OCI-LY3 (cell line): ENCODE measurements around the gene CNTNAP4.

Experiments
- CTCF ChIP-seq: fragments of 200-600, 300-600 bp; sonication (generic); IDR thresholded peaks from 2 replicates; pipeline ENCODE4 v1.5.1; 2014; ENCODE audit warnings: antibody characterized with exemption, low read length, low read depth
- EZH2phosphoT487 ChIP-seq: fragments of 200-600 bp; shearing (Covaris generic); IDR thresholded peaks from 2 replicates; pipeline ENCODE4 v1.6.1; 2018; ENCODE audit warnings: antibody characterized with exemption, mixed run types, low read depth

DNA sequence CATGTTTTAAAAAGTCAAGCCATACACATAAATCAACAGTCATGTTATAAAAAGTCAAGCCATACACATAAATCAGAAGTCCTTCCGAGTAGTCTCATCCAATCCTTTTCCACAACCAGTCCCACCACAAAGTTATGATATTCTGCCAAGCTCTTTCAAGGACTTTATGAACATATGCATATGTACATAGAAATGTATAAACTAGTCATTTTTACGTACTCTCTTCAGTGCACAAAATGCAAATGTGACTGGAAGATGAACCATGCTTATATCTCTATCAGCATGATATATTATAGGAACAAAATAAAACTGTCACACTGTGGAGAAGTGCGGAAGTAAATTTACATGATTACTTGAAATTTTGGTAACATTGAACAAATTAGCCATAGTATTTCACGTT, 200.9 kb downstream of the CNTNAP4 start:
- TF ChIP-seq CTCF = no peak
- no peak for TF ChIP-seq EZH2phosphoT487
